Panc1 (cell line): Measurements from ENCODE around the gene CCDC85C. TPM values are rescaled to one million over a fixed set of nuclear protein-coding genes. Genes with fewer than 3 reads are reported as not detected.

Source experiments
- ATAC-seq: fragments of 200-7000 bp; cut with Tn5 transposase; 2 replicates; pipeline ENCODE4 v1.9.1; 2020; ENCODE audit warnings: mild to moderate bottlenecking, moderate library complexity
- BruUV-seq: library from RNA; stranded (reverse); fragments of 400-500 nt; replicated peaks from 2 replicates; lab custom pipeline; 2021; lab: Mats Ljungman, UMichigan
- CTCF ChIA-PET: fragments of 300-600 bp; sonication (Branson Sonifier 250); formaldehyde crosslinking; loops from one replicate; lab custom pipeline; 2022; ENCODE audit warnings: antibody characterized with exemption; lab: Charles Lee
- POLR2A ChIA-PET: fragments of 300-600 bp; sonication (Branson Sonifier 250); formaldehyde crosslinking; loops from one replicate; lab custom pipeline; 2022; ENCODE audit warnings: antibody characterized with exemption; lab: Charles Lee
- DNase-seq: peaks from one replicate; pipeline ENCODE4 v3.0.0-alpha.2; 2010; ENCODE audit warnings: low read depth, low spot score
- H3K27ac ChIP-seq: 2 replicates; pipeline ENCODE4 v1.5.1; 2011; ENCODE audit warnings: mild to moderate bottlenecking, low read length, inconsistent platforms
- H3K27me3 ChIP-seq: fragments of 200-500 bp; sonication (Bioruptor generic); 2 replicates; pipeline ENCODE4 v1.6.0; 2014; ENCODE audit warnings: low read length, inconsistent platforms; ENCODE audit not compliant: control insufficient read depth, insufficient read depth
- H3K36me3 ChIP-seq: fragments of 200-500 bp; sonication (Bioruptor generic); 2 replicates; pipeline ENCODE4 v1.5.1; 2014; ENCODE audit warnings: inconsistent platforms, mild to moderate bottlenecking, low read length, moderate library complexity; ENCODE audit not compliant: control insufficient read depth, insufficient read depth
- H3K4me1 ChIP-seq: 2 replicates; pipeline ENCODE4 v1.5.1; 2011; ENCODE audit warnings: inconsistent platforms, mild to moderate bottlenecking, low read length, moderate library complexity; ENCODE audit not compliant: control insufficient read depth, insufficient read depth
- H3K4me3 ChIP-seq, 2 experiments: 2 replicates each; pipeline ENCODE4 v1.5.1; 2011 to 2012; ENCODE audit warnings: low read depth in 2 of 2, low read length in 2 of 2, mild to moderate bottlenecking in 2 of 2, inconsistent platforms in 1 of 2, moderate library complexity in 1 of 2
- H3K9me3 ChIP-seq: fragments of 200-500 bp; sonication (Bioruptor generic); 2 replicates; pipeline ENCODE4 v1.5.1; 2014; ENCODE audit warnings: low read depth, mild to moderate bottlenecking, inconsistent platforms, low read length, moderate library complexity; ENCODE audit not compliant: control insufficient read depth, insufficient read depth
- POLR2AphosphoS5 ChIP-seq: IDR thresholded peaks from 2 replicates; pipeline ENCODE4 v1.6.1; 2012; ENCODE audit warnings: mild to moderate bottlenecking, low read depth, low read length, moderate library complexity
- SIN3A ChIP-seq: IDR thresholded peaks from 2 replicates; pipeline ENCODE4 v1.6.1; 2012; ENCODE audit warnings: low read depth, mild to moderate bottlenecking, low read length, moderate library complexity, borderline replicate concordance; ENCODE audit not compliant: insufficient read depth
- TCF7L2 ChIP-seq: IDR thresholded peaks from 2 replicates; pipeline ENCODE4 v1.6.1; 2011; ENCODE audit warnings: mild to moderate bottlenecking, low read depth, low read length, inconsistent platforms
- in situ Hi-C: cut with HindIII; loops from 2 replicates; pipeline ENCODE4 v1.10.0; 2016; ENCODE audit warnings: low sequenced_read_pairs, low pct_unique_long_range_greater_than_20kb
- intact Hi-C: fragments of 100-400 bp; cut with micrococcal nuclease; formaldehyde crosslinking; loops from one replicate; pipeline ENCODE4 v1.10.0; 2022; ENCODE audit not compliant: unreplicated experiment
- total RNA-seq: library from RNA; stranded (reverse); gene quantifications from one replicate; pipeline ENCODE4 v1.2.1, GENCODE V29; 2021; ENCODE audit not compliant: unreplicated experiment
- TF ChIP-seq, protein P1 (sequence below): fragments of 450-650 bp; IDR thresholded peaks from 2 replicates; pipeline ENCODE4 v1.5.1; 2017; ENCODE audit warnings: mild to moderate bottlenecking
- TF ChIP-seq, protein P2 (sequence below), 2 experiments: IDR thresholded peaks; 2 replicates each; pipeline ENCODE4 v1.6.1; 2011 to 2012; ENCODE audit warnings: low read depth in 2 of 2, control low read depth in 1 of 2, low read length in 1 of 2, mild to moderate bottlenecking in 1 of 2, moderate library complexity in 1 of 2; ENCODE audit not compliant: insufficient read depth in 1 of 2

The CCDC85C gene
- total RNA-seq, 1 experiment from 2014 or later = 96.6 TPM

DNA sequence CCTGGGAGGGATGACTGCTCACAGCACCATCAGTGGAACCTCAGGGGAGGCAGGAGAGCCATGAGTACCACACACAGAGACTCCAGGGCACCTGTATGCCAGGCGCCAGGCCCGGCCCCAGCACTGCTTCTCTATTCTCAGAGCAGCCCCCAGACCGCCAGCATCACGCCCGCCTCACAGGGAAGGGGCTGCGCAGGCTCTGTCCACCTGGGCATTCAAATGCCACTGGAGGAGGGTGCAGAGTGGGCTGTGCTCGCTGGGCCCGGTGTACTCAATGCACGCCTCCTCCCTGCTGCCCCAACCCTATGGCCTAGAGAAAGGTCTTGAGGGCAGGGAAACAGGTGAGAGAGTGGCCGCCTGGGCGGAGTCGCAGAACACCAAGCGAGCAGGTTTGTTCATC lies 43.6 kb downstream of the CCDC85C start:
- intact Hi-C loops (no loop called here), in situ Hi-C loops (no loop called here)
- Histone ChIP-seq H3K27ac (0 out of 2 replicates have a peak overlapping the region, but pooled peaks have one; percentile 17), H3K36me3 (no peaks in the 10 kb centered on the region), H3K4me1 (peaks cover 60% of the 10 kb centered on the region), H3K27me3 (no peaks in the 10 kb centered on the region), H3K4me3 (no peak overlapping the region), H3K9me3 (no peaks in the 10 kb centered on the region)
- no peak for TF ChIP-seq POLR2AphosphoS5
- TF ChIP-seq TCF7L2 = no peak
- TF ChIP-seq, protein P1, sequence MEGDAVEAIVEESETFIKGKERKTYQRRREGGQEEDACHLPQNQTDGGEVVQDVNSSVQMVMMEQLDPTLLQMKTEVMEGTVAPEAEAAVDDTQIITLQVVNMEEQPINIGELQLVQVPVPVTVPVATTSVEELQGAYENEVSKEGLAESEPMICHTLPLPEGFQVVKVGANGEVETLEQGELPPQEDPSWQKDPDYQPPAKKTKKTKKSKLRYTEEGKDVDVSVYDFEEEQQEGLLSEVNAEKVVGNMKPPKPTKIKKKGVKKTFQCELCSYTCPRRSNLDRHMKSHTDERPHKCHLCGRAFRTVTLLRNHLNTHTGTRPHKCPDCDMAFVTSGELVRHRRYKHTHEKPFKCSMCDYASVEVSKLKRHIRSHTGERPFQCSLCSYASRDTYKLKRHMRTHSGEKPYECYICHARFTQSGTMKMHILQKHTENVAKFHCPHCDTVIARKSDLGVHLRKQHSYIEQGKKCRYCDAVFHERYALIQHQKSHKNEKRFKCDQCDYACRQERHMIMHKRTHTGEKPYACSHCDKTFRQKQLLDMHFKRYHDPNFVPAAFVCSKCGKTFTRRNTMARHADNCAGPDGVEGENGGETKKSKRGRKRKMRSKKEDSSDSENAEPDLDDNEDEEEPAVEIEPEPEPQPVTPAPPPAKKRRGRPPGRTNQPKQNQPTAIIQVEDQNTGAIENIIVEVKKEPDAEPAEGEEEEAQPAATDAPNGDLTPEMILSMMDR = no peak
- BruUV-seq = no TSS peak
- no peak for DNase-seq
- ATAC-seq = no peak
- CTCF ChIA-PET = no interaction called here
- POLR2A ChIA-PET = no interaction called here

DNA sequence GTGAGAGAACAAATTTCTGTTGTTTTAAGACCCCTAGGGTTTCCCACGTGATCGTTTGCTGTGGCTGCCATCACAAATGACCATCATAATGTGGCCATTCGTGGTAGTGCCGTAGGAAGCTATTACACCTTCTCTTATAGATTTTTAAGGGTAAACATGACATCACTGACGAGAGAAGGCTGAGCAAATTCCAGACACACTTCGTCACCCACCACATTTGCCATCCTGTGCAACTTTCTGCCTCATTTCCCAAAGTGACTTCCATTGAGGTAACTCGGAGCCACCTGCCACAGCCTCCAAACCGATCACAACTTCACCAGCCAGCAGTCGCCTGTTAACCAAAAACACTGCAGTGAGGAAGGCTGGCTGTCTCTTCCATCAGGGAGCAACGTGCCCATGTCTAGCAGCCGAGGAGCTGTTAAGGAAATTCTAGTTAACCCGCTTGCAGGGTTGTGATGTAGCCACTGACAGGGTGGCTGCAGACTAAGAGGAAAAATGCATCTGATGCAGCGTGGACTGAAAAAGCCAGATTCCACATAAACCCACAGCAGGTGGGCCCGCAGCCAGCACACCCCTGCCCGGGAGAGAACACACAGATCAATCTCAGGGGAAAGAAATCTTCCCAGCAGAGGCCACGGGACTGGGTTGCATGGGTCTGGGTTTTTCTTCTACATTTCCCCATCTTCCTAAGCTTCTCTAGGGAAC lies 44.6 kb downstream of the CCDC85C start:
- H3K4me1 ChIP-seq = peaks cover 60% of the 10 kb centered on the region
- no peaks in the 10 kb centered on the region for H3K36me3 ChIP-seq
- ATAC-seq (no peak), DNase-seq (no peak)
- ChIA-PET CTCF (no interaction called here), POLR2A (no interaction called here)
- H3K27me3 ChIP-seq = no peaks in the 10 kb centered on the region
- H3K27ac ChIP-seq = no peak overlapping the region
- H3K4me3 ChIP-seq = no peak overlapping the region
- BruUV-seq = no TSS peak
- in situ Hi-C loops = no loop called here
- intact Hi-C loops = no loop called here
- no peaks in the 10 kb centered on the region for H3K9me3 ChIP-seq
- TF ChIP-seq POLR2AphosphoS5 (no peak), SIN3A (no peak), TCF7L2 (no peak)
- TF ChIP-seq, protein P2, sequence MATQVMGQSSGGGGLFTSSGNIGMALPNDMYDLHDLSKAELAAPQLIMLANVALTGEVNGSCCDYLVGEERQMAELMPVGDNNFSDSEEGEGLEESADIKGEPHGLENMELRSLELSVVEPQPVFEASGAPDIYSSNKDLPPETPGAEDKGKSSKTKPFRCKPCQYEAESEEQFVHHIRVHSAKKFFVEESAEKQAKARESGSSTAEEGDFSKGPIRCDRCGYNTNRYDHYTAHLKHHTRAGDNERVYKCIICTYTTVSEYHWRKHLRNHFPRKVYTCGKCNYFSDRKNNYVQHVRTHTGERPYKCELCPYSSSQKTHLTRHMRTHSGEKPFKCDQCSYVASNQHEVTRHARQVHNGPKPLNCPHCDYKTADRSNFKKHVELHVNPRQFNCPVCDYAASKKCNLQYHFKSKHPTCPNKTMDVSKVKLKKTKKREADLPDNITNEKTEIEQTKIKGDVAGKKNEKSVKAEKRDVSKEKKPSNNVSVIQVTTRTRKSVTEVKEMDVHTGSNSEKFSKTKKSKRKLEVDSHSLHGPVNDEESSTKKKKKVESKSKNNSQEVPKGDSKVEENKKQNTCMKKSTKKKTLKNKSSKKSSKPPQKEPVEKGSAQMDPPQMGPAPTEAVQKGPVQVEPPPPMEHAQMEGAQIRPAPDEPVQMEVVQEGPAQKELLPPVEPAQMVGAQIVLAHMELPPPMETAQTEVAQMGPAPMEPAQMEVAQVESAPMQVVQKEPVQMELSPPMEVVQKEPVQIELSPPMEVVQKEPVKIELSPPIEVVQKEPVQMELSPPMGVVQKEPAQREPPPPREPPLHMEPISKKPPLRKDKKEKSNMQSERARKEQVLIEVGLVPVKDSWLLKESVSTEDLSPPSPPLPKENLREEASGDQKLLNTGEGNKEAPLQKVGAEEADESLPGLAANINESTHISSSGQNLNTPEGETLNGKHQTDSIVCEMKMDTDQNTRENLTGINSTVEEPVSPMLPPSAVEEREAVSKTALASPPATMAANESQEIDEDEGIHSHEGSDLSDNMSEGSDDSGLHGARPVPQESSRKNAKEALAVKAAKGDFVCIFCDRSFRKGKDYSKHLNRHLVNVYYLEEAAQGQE (IDR thresholded peaks at IDR 0.05; ENCODE audit: insufficient read depth in 1 of 2, low read depth in 2 of 2, low read length in 1 of 2) = no peak
- TF ChIP-seq, protein P1 = no peak
